GM12892 (cell line): ENCODE data around the gene STARD13.

ENCODE experiments used
- DNase-seq: peaks from one replicate; pipeline ENCODE4 v3.0.0; 2011; ENCODE audit not compliant: insufficient read length
- FAIRE-seq: peaks from 2 replicates; lab custom pipeline; 2011; peaks lifted over from hg19 to GRCh38; lab: Jason Lieb, UNC
- POLR2A ChIP-seq: IDR thresholded peaks from 2 replicates; pipeline ENCODE4 v1.6.1; 2011; ENCODE audit warnings: low read depth, low read length, control low read depth
- POLR2AphosphoS5 ChIP-seq: IDR thresholded peaks from 2 replicates; pipeline ENCODE4 v1.6.1; 2011; ENCODE audit warnings: low read depth, low read length, control low read depth
- TAF1 ChIP-seq: IDR thresholded peaks from 2 replicates; pipeline ENCODE4 v1.6.1; 2011; ENCODE audit warnings: low read depth, mild to moderate bottlenecking, control low read depth, low read length, borderline replicate concordance

The STARD13 gene

DNA sequence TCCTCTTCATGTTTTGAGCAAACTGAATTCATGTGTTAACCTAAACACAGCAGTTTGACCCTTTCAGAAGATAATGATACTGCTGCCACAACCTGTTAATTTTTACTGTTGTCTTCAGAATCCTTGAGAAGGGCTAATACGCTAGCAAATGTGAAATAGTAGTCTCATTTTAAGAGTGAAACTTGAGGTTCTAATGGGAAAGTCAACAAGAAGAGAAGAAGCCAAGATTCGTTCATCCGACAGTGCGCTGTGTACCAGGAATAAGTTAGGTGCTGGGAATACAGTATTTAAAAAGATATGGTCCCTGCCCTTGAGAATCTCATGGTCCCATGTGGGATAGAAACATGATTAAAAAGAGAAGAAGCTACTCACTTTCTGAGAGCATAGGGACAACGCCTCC is 134.9 kb downstream of the STARD13 start:
- TF ChIP-seq POLR2A (no peak), TAF1 (no peak), POLR2AphosphoS5 (no peak)
- FAIRE-seq (peak; percentile 81), DNase-seq (no peak)

DNA sequence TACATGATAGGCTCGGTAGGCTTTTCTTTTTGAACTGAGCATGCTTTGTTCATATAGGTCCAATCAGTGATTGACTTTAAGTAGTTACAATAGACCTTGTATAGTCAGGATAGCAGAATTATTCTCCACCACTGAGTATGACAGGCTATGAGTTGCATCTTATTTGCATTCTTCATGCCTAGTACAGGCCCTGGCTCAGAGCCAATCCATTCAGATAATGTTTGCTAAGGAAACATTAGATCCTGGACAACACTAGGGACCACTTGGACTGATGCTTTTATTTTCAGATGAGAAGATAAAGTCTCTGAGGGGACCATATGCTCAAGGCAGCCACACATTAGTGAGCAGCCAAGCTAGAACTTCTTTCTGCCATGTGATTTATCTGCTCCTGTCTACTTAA is 135.4 kb downstream of the STARD13 start:
- no peak for FAIRE-seq
- TF ChIP-seq POLR2A (no peak), TAF1 (no peak), POLR2AphosphoS5 (no peak)
- DNase-seq: no peak

DNA sequence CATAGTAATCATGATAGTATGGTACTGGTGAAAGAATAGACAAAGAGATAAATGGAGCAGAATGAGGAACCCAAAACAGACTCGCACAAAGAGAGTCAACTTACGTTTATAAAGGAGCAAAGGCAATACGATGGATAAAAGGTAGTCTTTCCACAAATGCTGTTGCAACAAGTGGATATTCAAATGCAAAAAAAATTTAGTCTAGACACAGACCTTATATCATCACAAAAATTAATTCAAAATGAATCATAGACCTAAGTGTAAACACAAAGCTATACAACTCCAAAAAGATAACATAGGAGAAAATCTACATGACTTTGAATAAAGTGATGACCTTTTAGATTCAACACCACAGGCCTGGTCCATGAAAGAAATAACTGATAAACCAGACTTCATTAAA is 137.7 kb downstream of the STARD13 start:
- peak; percentile 38 for FAIRE-seq
- TF ChIP-seq TAF1 (no peak), POLR2A (no peak), POLR2AphosphoS5 (no peak)
- no peak for DNase-seq

DNA sequence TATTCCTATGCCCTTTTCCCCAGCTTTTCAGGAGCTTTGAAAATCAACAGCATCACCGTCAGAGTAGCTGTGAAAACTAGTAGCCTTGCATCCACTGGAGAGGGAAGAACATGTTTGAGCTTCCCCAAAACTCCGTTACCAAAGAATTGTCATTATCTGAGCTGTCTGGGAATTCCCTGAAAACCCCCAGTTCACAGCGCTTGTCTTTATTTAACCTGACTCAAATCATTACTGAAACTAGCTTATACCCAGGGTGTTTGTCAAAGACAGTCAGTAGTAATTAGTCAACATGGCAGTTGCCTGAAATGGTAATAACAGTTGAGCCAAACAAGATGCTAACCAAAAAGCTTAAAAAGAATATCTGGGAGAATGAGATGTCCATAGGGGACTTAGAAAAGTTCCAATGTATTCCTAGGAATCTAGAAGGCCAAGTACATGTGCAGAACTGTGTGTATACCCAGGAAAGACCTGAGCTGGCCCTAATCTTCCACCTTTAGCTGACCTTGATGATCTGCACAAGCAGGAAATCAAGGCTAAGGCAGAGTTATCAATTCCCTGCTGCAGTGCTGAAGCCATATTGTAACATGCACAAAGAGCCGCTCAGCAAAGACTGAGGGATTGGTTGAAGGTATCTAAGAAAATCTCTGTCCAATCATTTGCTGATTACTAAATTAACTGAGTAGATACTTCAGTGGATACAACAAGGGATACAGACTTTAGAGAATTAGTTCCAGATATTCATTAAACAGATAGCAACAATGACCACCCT is 138.5 kb downstream of the STARD13 start:
- FAIRE-seq: peak; percentile 94
- peak; percentile 25 for DNase-seq
- TF ChIP-seq POLR2A (peak; percentile 41; the same call in 1 of the 2 replicates), TAF1 (no peak), POLR2AphosphoS5 (peak; percentile 63; the same call in 1 of the 2 replicates)

DNA sequence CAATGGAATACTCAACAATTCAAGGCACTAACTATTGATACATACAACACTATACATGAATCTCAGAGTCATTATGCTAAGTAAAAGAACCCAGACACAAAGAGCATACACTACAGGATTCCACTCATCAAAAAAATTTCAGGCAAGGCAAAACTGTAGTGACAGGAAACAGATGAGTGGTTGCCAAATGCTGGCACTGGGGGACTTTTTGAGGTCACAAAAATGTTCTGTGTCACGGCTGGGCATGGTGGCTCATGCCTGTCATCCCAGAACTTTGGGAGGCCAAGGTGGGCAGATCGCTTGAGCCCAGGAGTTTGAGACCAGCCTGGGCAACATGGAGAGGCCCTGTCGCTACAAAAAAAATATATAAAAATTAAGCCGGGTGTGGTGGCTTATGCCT is 139.9 kb downstream of the STARD13 start:
- DNase-seq: no peak
- no peak for FAIRE-seq
- TF ChIP-seq POLR2A (no peak), POLR2AphosphoS5 (no peak), TAF1 (no peak)

DNA sequence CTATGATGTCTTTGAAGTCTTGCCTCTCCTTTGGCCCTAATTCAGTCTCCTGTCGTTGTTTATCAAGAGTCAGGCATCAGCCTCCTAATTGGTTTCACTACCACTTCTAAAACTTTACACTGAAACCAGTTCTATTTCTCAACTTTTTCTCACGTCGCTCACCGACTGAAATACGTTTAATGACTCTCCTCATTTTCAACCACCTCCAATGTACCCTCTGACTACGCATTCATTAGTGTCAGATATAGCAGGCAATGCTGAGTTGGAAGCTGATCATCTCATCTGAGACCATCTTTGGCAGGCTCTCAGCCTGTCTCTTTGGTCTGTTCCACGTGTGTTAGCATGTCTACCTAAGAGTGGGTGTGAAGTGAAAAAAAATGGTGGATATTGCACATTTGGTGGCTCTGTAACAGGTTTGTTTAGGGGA is 141.2 kb downstream of the STARD13 start:
- no peak for TF ChIP-seq TAF1
- no peak for TF ChIP-seq POLR2A
- TF ChIP-seq POLR2AphosphoS5: no peak
- FAIRE-seq: peak; percentile 76
- DNase-seq: no peak

DNA sequence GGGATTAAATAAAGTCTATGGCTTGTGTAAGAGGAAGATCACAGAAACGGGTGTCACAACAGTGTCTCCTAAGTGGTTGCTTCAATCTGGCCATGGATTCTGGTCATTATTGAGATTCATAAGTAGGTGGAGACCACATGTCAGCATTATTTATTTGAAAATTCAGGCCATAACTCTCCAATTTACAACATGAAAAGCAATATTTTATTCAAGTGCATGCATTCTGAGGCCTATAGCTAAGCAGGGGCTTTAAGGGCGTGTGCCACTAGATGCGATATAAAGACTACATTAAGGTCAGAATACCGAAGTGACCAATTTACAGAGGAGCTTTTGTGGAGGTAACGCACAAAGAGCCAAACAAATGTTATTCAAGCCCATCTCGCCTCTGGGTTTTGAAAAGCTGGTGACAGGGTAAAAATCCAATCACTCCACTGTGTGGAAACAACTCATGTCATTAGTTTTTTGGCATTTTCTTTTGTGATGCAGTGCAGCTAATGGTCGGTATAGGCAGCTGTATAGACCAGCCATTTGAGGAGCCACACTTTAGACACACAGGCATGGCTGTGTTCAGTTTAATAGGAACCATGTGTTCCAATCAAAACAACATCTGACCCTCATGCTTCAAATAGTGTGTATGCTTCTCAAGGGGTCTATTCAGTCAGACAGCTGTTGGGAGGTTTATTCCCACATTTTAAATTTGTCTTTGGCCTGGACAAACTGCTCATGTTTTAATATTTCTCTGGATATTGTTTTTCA is 145.6 kb downstream of the STARD13 start:
- FAIRE-seq (no peak), DNase-seq (no peak)
- TF ChIP-seq POLR2AphosphoS5: no peak
- TF ChIP-seq TAF1: no peak
- TF ChIP-seq POLR2A: no peak

DNA sequence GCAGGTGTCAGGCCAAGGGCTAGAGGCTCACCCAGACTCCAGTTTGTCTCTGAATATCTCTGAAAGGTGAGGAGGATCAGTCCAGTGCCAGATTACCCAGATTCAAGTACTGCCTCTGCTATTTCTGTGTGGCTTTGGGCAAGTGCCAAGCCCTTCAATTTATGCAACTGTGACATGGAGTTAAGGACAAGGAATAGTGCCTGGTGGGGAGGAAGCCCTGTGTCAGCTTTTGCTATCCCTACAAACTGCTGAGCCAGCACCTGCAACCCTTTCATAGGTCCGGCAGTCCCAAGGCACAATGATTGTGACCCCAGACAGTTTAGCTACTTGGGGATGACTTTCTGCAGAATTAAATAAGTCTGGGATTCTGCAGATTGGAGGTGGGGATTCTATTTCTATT is 146.4 kb downstream of the STARD13 start:
- DNase-seq (no peak), FAIRE-seq (no peak)
- TF ChIP-seq POLR2AphosphoS5 (no peak), POLR2A (no peak), TAF1 (no peak)

DNA sequence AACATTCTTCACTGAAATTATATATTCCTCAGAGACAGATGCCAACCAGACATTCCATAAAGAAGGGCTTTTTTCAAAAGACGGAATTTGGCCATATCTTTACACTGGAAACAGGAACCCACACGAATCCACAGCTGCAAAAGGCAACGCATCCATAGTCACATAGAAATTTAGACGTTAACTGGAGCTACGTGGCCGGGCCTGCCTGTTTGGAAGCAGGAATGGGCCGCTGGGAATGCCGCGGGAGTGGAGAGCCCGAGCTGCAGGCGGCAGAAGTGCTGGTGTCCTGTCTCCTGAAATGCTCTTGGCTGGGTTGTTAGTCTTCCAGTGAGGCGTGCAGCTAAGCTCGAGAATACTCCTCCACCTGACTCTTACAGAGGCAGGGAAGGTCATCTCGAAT is 147.1 kb downstream of the STARD13 start:
- no peak for TF ChIP-seq POLR2AphosphoS5
- no peak for TF ChIP-seq POLR2A
- no peak for TF ChIP-seq TAF1
- DNase-seq (no peak), FAIRE-seq (no peak)

DNA sequence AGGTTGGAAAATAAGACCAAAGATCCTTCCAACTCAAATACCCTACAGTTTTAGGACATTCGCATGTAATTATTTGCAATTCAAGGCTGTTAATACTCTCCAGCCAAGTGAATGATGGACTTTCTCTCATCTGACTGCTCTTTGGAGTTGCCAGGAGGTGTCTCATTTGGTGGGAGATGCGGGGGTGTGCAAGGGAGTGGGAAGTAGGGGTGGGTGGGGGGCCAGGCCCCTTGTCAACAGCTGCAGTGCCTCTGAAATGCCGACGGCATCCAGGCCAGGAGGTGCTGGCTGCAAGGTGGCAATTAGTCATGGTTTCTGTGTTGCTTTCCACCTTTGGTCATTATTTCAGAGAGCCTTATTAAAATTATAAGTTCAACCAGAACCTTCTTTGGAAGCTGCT is 147.8 kb downstream of the STARD13 start:
- no peak for TF ChIP-seq TAF1
- no peak for TF ChIP-seq POLR2A
- TF ChIP-seq POLR2AphosphoS5: no peak
- FAIRE-seq: no peak
- no peak for DNase-seq

DNA sequence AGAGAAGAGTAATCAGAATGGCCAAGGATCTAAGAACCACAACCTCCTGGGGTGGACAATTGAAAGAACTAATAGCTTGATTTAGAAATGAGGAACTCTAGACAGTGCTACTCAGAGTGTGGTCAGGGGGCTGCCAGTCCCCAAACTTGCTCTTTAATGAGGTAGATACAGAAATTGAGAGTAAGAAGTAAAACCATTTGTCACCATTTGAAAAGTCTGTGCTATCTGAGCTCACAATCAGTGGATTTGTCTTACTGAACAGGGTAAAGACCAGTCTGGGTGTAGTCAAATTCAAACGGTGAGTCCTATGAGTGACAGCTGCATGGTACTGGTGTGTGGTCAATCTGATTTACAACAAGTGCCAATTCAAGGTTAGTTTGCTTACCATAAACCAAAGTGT is 150.5 kb downstream of the STARD13 start:
- DNase-seq (no peak), FAIRE-seq (no peak)
- no peak for TF ChIP-seq POLR2AphosphoS5
- no peak for TF ChIP-seq POLR2A
- no peak for TF ChIP-seq TAF1

DNA sequence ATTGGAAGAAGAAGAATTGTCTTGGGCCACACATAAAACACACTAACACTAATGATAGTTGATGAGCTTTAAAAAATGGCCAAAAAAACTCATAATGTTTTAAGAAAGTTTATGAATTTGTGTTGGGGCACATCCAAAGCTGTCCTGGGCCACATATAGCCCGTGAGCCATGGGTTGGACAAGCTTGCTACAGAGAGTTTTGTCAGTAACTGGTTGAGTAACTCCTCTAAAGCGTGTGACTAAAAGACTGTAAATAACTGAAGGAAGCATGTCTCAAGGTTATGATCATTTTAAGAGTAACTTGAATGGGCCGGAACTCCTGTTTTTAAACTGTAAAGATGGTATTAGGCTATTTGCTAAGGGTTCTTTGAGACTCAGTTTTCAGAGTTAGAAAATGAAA is 151.3 kb downstream of the STARD13 start:
- DNase-seq (no peak), FAIRE-seq (no peak)
- no peak for TF ChIP-seq TAF1
- no peak for TF ChIP-seq POLR2A
- no peak for TF ChIP-seq POLR2AphosphoS5
